Forelimb muscle (tissue), 1 donor: ENCODE data around the gene TMEM229B. TPM values are rescaled to one million over a fixed set of nuclear protein-coding genes. Genes with fewer than 3 reads are reported as not detected.

Source experiments
- DNase-seq: peaks from one replicate; pipeline ENCODE4 v3.0.0-alpha.2; 2013; ENCODE audit warnings: low read depth
- polyA plus RNA-seq: library from polyadenylated mRNA; unstranded; fragments of 120-200 nt; gene quantifications from one replicate; pipeline ENCODE4 v1.2.1, GENCODE V29; 2013; ENCODE audit not compliant: insufficient read length

The TMEM229B gene
- polyA plus RNA-seq, 1 donor, result 0.39 TPM

GRCh38 chr14:67424539-67424938, 64.0 kb downstream of the TMEM229B start:
- no peak for DNase-seq

DNA sequence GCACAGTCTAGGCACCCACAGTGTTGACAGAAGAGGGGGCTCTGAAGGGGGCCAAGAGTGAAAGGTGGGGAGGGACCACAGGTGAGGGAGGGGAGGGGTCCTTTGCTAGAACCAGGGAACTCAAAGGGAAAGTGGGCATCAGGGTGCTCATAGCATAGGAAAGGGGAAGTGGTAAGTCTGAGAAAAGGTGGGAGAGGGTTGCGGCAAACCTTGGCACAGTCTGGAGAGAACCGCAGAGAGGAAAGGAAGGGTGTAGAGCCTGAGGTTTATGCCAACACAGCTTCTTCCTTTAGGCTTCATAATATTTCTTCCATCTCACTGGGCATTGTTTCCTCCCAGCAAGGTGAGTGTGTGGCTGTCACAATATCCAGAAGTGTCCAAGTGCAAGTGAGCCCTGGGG, 65.1 kb downstream of the TMEM229B start:
- DNase-seq, result no peak

GRCh38 chr14:67421356-67422224, 66.9 kb downstream of the TMEM229B start:
- DNase-seq, result no peak

Other genes starting within 250 kb of the TMEM229B start
- 12.7 TPM for gene PALS1, start 247.3 kb downstream of the TMEM229B start, polyA plus RNA-seq
- gene ATP6V1D, start 128.9 kb downstream of the TMEM229B start, polyA plus RNA-seq, result 67.5 TPM
- gene EIF2S1, start 128.4 kb downstream of the TMEM229B start, polyA plus RNA-seq, result 85.7 TPM
- gene PLEK2, start 76.6 kb downstream of the TMEM229B start, polyA plus RNA-seq, result 0.89 TPM
- 1.7 TPM for gene PLEKHH1, start 44.6 kb upstream of the TMEM229B start, polyA plus RNA-seq
- gene PIGH, start 111.5 kb upstream of the TMEM229B start, polyA plus RNA-seq, result 12.8 TPM
- 2.3 TPM for gene ARG2, start 131.2 kb upstream of the TMEM229B start, polyA plus RNA-seq
- 79.0 TPM for gene VTI1B, start 185.9 kb upstream of the TMEM229B start, polyA plus RNA-seq
- 39.4 TPM for gene RDH11, start 207.0 kb upstream of the TMEM229B start, polyA plus RNA-seq
- 0.43 TPM for gene RDH12, start 213.2 kb upstream of the TMEM229B start, polyA plus RNA-seq